ENCODE data around the gene COX20. TPM values are rescaled to one million over a fixed set of nuclear protein-coding genes. Genes with fewer than 3 reads are reported as not detected.

The COX20 gene
- total RNA-seq, 1 experiment from 2014 or later, result 38.0 TPM

DNA sequence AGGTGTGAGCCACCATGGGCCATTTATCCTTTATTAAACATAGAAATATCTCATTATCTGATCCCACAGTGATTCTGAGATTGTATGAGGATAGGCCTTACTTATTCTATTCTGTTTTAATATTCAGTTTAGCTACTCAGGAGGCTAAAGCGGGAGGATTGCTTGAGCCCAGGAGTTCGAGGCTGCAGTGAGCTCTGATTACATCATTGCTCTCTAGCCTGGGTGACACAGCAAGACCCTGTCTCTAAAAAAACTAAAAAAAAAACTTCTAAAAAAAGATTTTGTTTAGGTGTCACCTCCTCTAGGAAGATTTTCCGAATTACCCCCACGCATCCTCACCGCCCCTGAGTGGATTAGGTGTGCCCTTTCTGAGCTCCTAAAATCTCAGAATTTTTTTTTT lies 43.2 kb downstream of the COX20 start:
- Histone ChIP-seq H2BK5ac (ENCODE audit: insufficient read length, low read length) (no peak overlapping the region), H3K9me3 (ENCODE audit: control insufficient read depth, low read depth, low read length) (no peaks in the 10 kb centered on the region), H4K91ac (ENCODE audit: insufficient read length, low read depth, low read length) (no peak overlapping the region), H2BK20ac (ENCODE audit: low read depth, low read length, poor library complexity, severe bottlenecking) (no peak overlapping the region), H3K23ac (ENCODE audit: insufficient read length, low read depth, low read length) (no peak overlapping the region), H3K9ac (ENCODE audit: extremely low read depth, insufficient read length, low read length) (no peak overlapping the region), H2BK120ac (ENCODE audit: low read depth, low read length, poor library complexity, severe bottlenecking) (no peak overlapping the region), H3K27me3 (ENCODE audit: insufficient read depth, low read length) (no peaks in the 10 kb centered on the region), H3K4me1 (ENCODE audit: insufficient read depth, low read length) (peaks cover 3% of the 10 kb centered on the region; the same call in 1 of the 2 replicates), H3T11ph (ENCODE audit: low read length) (no peak overlapping the region), H4K8ac (replicated peaks; ENCODE audit: insufficient read length, low read depth, low read length) (no peak overlapping the region), H4K5ac (ENCODE audit: insufficient read length, low read depth, low read length) (no peak overlapping the region), H4K20me1 (ENCODE audit: control insufficient read depth, insufficient read depth, insufficient read length) (no peaks in the 10 kb centered on the region), H3K56ac (ENCODE audit: insufficient read length, low read depth, low read length) (no peak overlapping the region), H3K14ac (ENCODE audit: insufficient read depth, low read length) (no peak overlapping the region), H2AFZ (ENCODE audit: low read length) (no peak overlapping the region), H2BK15ac (ENCODE audit: low read depth, low read length) (no peak overlapping the region), H3K18ac (ENCODE audit: insufficient read length, low read depth, low read length) (no peak overlapping the region), H3K79me1 (ENCODE audit: insufficient read depth, low read depth, low read length, poor library complexity, severe bottlenecking) (no peaks in the 10 kb centered on the region), H3K79me2 (ENCODE audit: insufficient read depth, low read length) (no peaks in the 10 kb centered on the region), H3K4me2 (ENCODE audit: insufficient read depth, insufficient read length, low read length) (no peak overlapping the region), H2BK12ac (ENCODE audit: insufficient read length, low read depth, low read length) (no peak overlapping the region), H2AK5ac (ENCODE audit: insufficient read length, low read length) (no peak overlapping the region), H3K27ac (ENCODE audit: insufficient read length, low read depth, low read length) (no peak overlapping the region), H3K4ac (ENCODE audit: low read depth, low read length) (no peak overlapping the region), H3K23me2 (ENCODE audit: insufficient read length, low read depth, low read length, poor library complexity, severe bottlenecking) (no peaks in the 10 kb centered on the region)
- H3K27me3 Mint-ChIP-seq (ENCODE audit: low read depth), result no peaks in the 10 kb centered on the region
- H3K27ac Mint-ChIP-seq, result no peak overlapping the region
- no peak for DNase-seq
- whole genome bisulfite sequencing (ENCODE audit: extremely low coverage, insufficient read length, low lambda C conversion rate), result no CpG with 5 or more reads among the region's 5 CpGs
- no peak for TF ChIP-seq CTCF (conservative IDR thresholded peaks at IDR 0.05)
- H3K9me3 Mint-ChIP-seq, result no peaks in the 10 kb centered on the region
- H3K36me3 Mint-ChIP-seq (ENCODE audit: insufficient read depth in 1 of 3, low read depth in 3 of 3), result no peaks in the 10 kb centered on the region
- H3K4me1 Mint-ChIP-seq, result peaks cover 25 to 29% of the 10 kb centered on the region in 2 experiments
- H3K4me3 Mint-ChIP-seq, result no peak overlapping the region

Measured in H9 (cell line).